Activated T-helper 1 cell treated with anti-CD3 and anti-CD28 coated beads, Interleukin-2, amount 50 U/mL, for 16 hours (primary cell): ENCODE measurements around the gene PHACTR2.
"Not testable (repeated sequence)": the region's sequence is repeated elsewhere in the genome, so short reads cannot be mapped to it uniquely, and the experiment has no call there.

Experiments used
- DNase-seq, 2 donors: peaks; one replicate each; pipeline ENCODE4 v3.0.0-alpha.2; 2020; ENCODE audit warnings: low read depth in 1 of 2, low spot score in 1 of 2

The PHACTR2 gene

DNA sequence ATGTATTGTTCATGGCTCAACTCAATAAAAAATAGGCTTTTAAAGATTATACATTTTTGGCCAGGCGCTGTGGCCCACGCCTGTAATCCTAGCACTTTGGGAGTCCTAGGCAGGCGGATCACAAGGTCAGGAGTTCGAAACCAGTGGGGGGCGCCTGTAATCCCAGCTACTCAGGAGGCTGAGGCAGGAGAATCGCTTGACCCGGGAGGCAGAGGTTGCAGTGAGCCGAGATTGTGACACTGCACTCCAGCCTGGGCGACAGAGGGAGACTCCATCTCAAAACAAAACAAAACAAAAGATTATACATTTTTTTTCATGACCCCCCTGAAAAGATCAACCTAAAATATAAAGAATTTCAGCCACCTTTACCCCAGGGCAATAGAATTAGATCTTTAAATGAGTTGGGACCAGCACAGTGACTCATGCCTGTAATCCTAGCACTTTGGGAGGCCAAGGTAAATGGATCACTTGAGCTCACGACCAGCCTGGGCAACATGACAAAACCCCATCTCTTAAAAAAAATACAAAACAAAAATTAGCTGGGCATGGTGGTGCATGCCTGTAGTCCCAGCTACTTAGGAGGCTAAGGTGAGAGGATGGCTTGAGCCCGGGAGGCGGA, 60.4 kb downstream of the PHACTR2 start:
- DNase-seq: not testable (repeated sequence)

GRCh38 chr6:143739341-143739851, 61.6 kb downstream of the PHACTR2 start:
- no peak for DNase-seq

DNA sequence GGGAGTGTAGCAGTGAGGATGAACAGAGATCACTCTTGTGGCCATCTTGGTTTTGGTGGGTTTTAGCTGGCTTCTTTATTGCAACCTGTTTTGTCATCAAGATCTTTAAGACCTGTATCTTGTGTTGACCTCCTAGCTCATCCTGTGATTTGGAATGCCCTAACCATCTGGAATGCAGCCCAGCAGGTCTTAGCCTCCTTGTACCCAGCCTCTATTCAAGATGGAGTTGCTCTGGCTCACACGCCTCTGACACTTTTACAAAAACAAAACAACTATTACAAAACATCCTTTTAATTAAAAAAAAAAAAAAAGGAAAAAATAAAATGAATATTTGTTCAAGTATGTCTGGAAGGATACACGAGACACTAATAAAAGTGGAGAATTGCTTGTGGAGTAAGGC, 62.4 kb downstream of the PHACTR2 start:
- DNase-seq: no peak

GRCh38 chr6:143741480-143741879, 63.7 kb downstream of the PHACTR2 start:
- DNase-seq: no peak

DNA sequence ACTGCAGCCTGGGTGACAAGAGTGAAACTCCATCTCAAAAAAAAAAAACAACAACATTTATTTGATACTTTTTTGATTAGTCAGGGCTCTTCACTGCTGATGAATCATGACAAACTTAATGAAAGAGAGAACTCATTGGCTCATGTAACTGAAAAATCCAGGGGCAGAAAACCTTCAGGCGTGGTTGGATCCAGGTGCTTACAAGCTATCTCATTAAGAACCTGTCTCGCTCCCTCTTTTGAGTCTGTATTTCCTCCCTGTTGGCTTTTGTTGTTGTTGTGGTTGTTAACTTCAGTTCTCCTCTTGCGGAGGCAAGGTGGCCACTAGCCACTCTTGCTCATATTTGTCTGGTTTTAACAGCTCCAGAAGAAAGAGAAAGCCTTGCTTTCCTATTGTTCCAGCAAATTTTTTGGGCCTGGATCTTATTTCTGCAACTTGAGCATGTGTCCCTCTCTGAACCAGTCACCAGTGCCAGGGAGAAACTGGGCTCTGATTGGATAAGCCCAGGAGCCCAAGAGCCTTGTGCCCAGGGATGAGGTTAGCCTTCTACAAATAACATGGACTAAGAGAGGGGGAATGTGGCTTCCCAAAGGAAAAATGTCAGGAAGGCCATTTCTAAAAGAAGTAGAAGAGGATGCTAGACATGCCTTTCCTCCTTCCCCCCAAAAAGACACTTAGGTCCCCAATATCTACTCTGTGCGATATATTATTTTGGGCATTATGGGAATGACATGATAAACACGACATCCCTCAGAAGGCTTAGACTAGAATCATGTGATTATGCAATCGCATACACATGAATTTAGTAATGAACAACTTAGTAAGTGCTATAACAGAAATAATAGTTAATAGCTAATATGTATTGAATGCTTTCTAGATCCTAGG, 64.5 kb downstream of the PHACTR2 start:
- no peak for DNase-seq

GRCh38 chr6:143742955-143743255, 65.1 kb downstream of the PHACTR2 start:
- DNase-seq: no peak

- no peak for DNase-seq
Measured at GRCh38 chr6:143743301-143744166, 65.8 kb downstream of the PHACTR2 start.

DNA sequence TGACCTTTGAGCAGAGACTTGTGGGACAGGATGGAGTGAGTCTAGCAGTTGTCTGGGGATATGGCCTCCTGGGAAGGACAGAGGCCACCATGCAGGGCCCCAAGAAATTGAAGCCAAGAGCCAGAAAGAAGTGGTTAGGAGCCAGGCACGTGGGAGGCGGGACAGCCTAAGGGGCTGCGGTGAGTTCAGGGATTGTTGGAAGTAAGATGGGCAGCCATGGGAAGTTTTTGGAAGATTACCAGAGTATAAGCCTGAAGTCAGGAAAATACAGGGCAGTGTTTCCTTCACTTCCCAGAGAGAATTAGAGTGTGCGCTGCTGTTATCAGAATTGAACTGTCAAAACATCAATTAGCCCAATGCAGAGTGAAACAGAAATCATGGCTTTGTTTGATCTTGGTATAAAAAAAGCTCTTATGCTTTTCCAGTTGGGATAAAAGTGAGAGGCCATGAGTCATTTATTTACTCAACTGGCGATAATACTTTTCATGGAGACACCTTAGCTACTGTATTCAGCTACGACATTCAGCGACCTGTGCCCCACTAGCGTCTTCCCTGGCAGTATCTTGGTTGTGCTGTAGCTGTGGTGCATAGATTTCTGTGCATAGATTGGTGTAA, 66.9 kb downstream of the PHACTR2 start:
- no peak for DNase-seq

GRCh38 chr6:143745166-143746133, 67.7 kb downstream of the PHACTR2 start:
- DNase-seq: no peak

- no peak for DNase-seq
Measured at GRCh38 chr6:143746202-143747119, 68.7 kb downstream of the PHACTR2 start.

- no peak for DNase-seq
Measured at GRCh38 chr6:143747347-143747842, 69.6 kb downstream of the PHACTR2 start.

DNA sequence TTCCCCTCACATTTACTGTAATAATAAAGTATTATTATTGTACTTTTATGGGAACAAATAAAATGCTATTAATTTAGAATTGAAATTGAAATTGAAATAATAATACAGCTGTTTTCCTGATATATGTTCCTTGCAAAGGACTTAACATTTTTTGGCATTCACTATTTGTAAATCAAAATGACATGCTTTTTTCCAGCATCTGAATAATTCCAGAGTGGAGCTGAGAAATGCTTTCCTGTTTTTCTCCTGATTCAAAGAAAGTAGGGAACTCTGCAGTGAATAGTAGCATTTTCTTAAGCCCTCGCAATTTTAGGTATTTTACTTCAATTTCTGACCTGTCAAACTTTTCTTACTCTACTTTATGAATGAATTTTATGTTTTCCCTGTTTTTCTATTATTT, 72.1 kb downstream of the PHACTR2 start:
- no peak for DNase-seq

GRCh38 chr6:143750877-143751276, 73.1 kb downstream of the PHACTR2 start:
- no peak for DNase-seq

DNA sequence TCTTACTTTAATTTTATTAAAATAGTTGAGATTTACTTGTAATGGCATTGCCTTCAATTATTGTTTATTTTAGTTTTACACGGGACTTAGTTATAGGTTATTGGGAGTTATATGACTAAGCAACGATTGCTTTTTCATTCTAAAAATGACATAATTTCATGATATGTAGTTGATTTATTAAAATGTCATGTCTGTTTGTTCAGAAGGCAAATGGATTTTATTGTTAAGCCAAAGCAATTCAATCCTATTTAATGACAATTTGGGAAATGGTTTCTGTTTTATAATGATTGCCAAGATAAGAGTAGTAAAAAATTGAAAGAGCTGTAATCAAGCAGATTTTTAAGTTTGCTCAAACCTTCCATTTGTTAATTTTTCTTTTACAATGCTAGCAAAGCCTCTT, 74.7 kb downstream of the PHACTR2 start:
- DNase-seq: no peak

- DNase-seq: no peak
Measured at GRCh38 chr6:143753678-143754077, 75.9 kb downstream of the PHACTR2 start.

- no peak for DNase-seq
Measured at GRCh38 chr6:143754204-143754603, 76.4 kb downstream of the PHACTR2 start.

- DNase-seq: no peak
Measured at GRCh38 chr6:143755301-143755744, 77.6 kb downstream of the PHACTR2 start.

GRCh38 chr6:143757346-143757832, 79.6 kb downstream of the PHACTR2 start:
- no peak for DNase-seq

DNA sequence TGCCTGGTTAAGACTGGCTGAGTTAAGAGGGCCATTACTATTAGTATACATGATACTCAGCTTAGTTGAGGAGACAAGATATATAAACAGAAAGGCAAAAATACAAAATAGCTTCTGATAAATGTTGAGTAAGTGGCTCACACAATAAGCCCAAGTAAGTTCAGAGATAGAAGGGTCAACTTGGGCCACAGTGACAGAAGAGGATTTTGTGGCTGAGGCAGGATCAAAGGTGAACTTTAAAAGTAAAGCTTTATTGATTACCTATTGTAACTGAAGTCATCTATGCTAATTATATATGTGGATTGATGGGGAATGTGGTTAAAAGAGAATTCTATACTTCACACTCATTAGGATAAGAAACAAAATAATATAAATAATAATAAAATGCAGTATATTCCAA, 80.8 kb downstream of the PHACTR2 start:
- no peak for DNase-seq
